Measurements from ENCODE around the gene SPPL3.

GRCh38 chr12:120845696-120846095 is 58.5 kb downstream of the SPPL3 start:
- TF ChIP-seq POLR2A (IDR thresholded peaks at IDR 0.05) (no peak), CTCF (IDR thresholded peaks at IDR 0.05) (no peak), POLR2AphosphoS5 (IDR thresholded peaks at IDR 0.05) (no peak)

Data from stomach (tissue), 4 donors.